Liver (tissue), 9 donors: Measurements from ENCODE around the gene CNKSR3. TPM values are rescaled to one million over a fixed set of nuclear protein-coding genes. Genes with fewer than 3 reads are reported as not detected.

Source experiments
- DNase-seq: peaks from one replicate; pipeline ENCODE4 v3.0.0-alpha.2; 2017; ENCODE audit warnings: low spot score
- H3K27ac ChIP-seq, 2 donors: one replicate each; pipeline ENCODE4 v1.7.0; 2013; ENCODE audit warnings: inconsistent platforms in 2 of 2, low read length in 2 of 2, control low read depth in 1 of 2, low read depth in 1 of 2, mild to moderate bottlenecking in 1 of 2
- H3K27me3 ChIP-seq, 4 donors: one replicate each; pipeline versions ENCODE4 v1.6.1 to v1.7.0; 2013; ENCODE audit warnings: low read length in 3 of 4, inconsistent platforms in 1 of 4, mild to moderate bottlenecking in 1 of 4, moderate library complexity in 1 of 4; ENCODE audit not compliant: control insufficient read depth in 4 of 4, insufficient read depth in 4 of 4
- H3K36me3 ChIP-seq, 4 donors: one replicate each; pipeline versions ENCODE4 v1.6.1 to v1.7.0; 2013; ENCODE audit warnings: low read length in 3 of 4, mild to moderate bottlenecking in 3 of 4, low read depth in 1 of 4, moderate library complexity in 1 of 4; ENCODE audit not compliant: control insufficient read depth in 4 of 4, insufficient read depth in 3 of 4
- H3K4me1 ChIP-seq, 4 donors: one replicate each; pipeline versions ENCODE4 v1.6.1 to v1.7.0; 2013; ENCODE audit warnings: low read length in 3 of 4, mild to moderate bottlenecking in 3 of 4, moderate library complexity in 1 of 4; ENCODE audit not compliant: control insufficient read depth in 4 of 4, insufficient read depth in 4 of 4
- H3K4me3 ChIP-seq, 3 donors: one replicate each; pipeline versions ENCODE4 v1.6.1 to v1.7.0; 2013; ENCODE audit warnings: low read length in 3 of 3, control low read depth in 1 of 3, low read depth in 1 of 3, mild to moderate bottlenecking in 1 of 3
- H3K9ac ChIP-seq, 2 donors: one replicate each; pipeline ENCODE4 v1.7.0; 2013; ENCODE audit warnings: low read length in 2 of 2, mild to moderate bottlenecking in 2 of 2, moderate library complexity in 2 of 2, control low read depth in 1 of 2, low read depth in 1 of 2
- H3K9me3 ChIP-seq, 4 donors: one replicate each; pipeline versions ENCODE4 v1.6.1 to v1.7.0; 2013; ENCODE audit warnings: low read length in 3 of 4; ENCODE audit not compliant: control insufficient read depth in 4 of 4
- EGR1 ChIP-seq, 2 donors: IDR thresholded peaks; 2 replicates each; pipeline ENCODE4 v1.6.1; 2016 to 2018; ENCODE audit warnings: antibody characterized with exemption in 2 of 2, low read depth in 2 of 2
- FOXA1 ChIP-seq: IDR thresholded peaks from 2 replicates; pipeline ENCODE4 v1.6.1; 2016; ENCODE audit warnings: antibody characterized with exemption
- FOXA2 ChIP-seq: IDR thresholded peaks from 2 replicates; pipeline ENCODE4 v1.6.1; 2016; ENCODE audit warnings: antibody characterized with exemption
- GABPA ChIP-seq, 2 donors: IDR thresholded peaks in 1 of 2; conservative IDR thresholded peaks in 1 of 2; 2 replicates each; pipeline ENCODE4 v1.6.1; 2016; ENCODE audit warnings: antibody characterized with exemption in 2 of 2, mild to moderate bottlenecking in 1 of 2, moderate library complexity in 1 of 2
- HNF4A ChIP-seq, 2 donors: conservative IDR thresholded peaks; 2 replicates each; pipeline ENCODE4 v1.6.1; 2016; ENCODE audit warnings: antibody characterized with exemption in 2 of 2, mild to moderate bottlenecking in 2 of 2
- HNF4G ChIP-seq: IDR thresholded peaks from 2 replicates; pipeline ENCODE4 v1.6.1; 2016; ENCODE audit warnings: antibody characterized with exemption
- JUND ChIP-seq, 2 donors: IDR thresholded peaks; 2 replicates each; pipeline ENCODE4 v1.6.1; 2016; ENCODE audit warnings: antibody characterized with exemption in 2 of 2
- MAX ChIP-seq: IDR thresholded peaks from 2 replicates; pipeline ENCODE4 v1.6.1; 2016; ENCODE audit warnings: antibody characterized with exemption
- NR2F2 ChIP-seq: IDR thresholded peaks from 2 replicates; pipeline ENCODE4 v1.6.1; 2016; ENCODE audit warnings: antibody characterized with exemption
- RAD21 ChIP-seq, 2 donors: IDR thresholded peaks; 2 replicates each; pipeline ENCODE4 v1.6.1; 2016; ENCODE audit warnings: antibody characterized with exemption in 2 of 2, mild to moderate bottlenecking in 2 of 2
- REST ChIP-seq: IDR thresholded peaks from 2 replicates; pipeline ENCODE4 v1.6.1; 2016; ENCODE audit warnings: antibody characterized with exemption, mild to moderate bottlenecking
- SP1 ChIP-seq: IDR thresholded peaks from 2 replicates; pipeline ENCODE4 v1.6.1; 2018; ENCODE audit warnings: antibody characterized with exemption, mild to moderate bottlenecking
- TAF1 ChIP-seq: conservative IDR thresholded peaks from 2 replicates; pipeline ENCODE4 v1.6.1; 2016; ENCODE audit warnings: antibody characterized with exemption, mild to moderate bottlenecking
- YY1 ChIP-seq: IDR thresholded peaks from 2 replicates; pipeline ENCODE4 v1.6.1; 2016; ENCODE audit warnings: antibody characterized with exemption, mild to moderate bottlenecking
- ZBTB33 ChIP-seq: IDR thresholded peaks from 2 replicates; pipeline ENCODE4 v1.6.1; 2016; ENCODE audit warnings: antibody characterized with exemption
- WGBS: extraction: QIAGEN DNeasy Blood & Tissue Kit; methylation state at CpG from one replicate; pipeline ENCODE4 v1.1.7; 2013; 5-methylcytosine and 5-hydroxymethylcytosine counted together
- polyA plus RNA-seq, 2 donors: library from polyadenylated mRNA; stranded (reverse) in 1 of 2; unstranded in 1 of 2; fragments of 200-250 nt in 1 of 2; fragments of >200 nt in 1 of 2; fragmentation: Nextera tagmentation in 1 of 2; extraction: Ambion mirVana in 1 of 2; gene quantifications; one replicate each; pipeline versions ENCODE4 v1.2.1 to v1.2.3, GENCODE V29; 2013 to 2015
- total RNA-seq, 2 donors: library from RNA; depleted of rRNA; stranded (reverse); fragments of >200 nt; gene quantifications; one replicate each; pipeline ENCODE4 v1.2.3, GENCODE V29; 2014
- TF ChIP-seq, protein P1 (sequence below): fragments of 150-350 bp; IDR thresholded peaks from 2 replicates; pipeline ENCODE4 v1.5.1; 2017; ENCODE audit warnings: improper control_type of control experiment, low read depth, low read length; ENCODE audit not compliant: missing input control
- TF ChIP-seq, protein P2 (sequence below): IDR thresholded peaks from 2 replicates; pipeline ENCODE4 v1.6.1; 2016; ENCODE audit warnings: antibody characterized with exemption
- donor health status: healthy.
- donor health status: healthy.
- donor health status: healthy.
- donor health status: healthy.
- donor health status: healthy.

Gene CNKSR3
- total and polyA plus RNA-seq, 4 donors = 6.4 to 22.7 (median 15.0) TPM

GRCh38 chr6:154395878-154396277 lies 114.6 kb downstream of the CNKSR3 start:
- Histone ChIP-seq H3K27ac (no peak overlapping the region), H3K4me1 (no peaks in the 10 kb centered on the region), H3K36me3 (peaks cover 0 to 5% (median under 1%) of the 10 kb centered on the region in 4 donors), H3K9me3 (no peaks in the 10 kb centered on the region), H3K9ac (no peak overlapping the region), H3K27me3 (no peaks in the 10 kb centered on the region), H3K4me3 (no peak overlapping the region)
- TF ChIP-seq HNF4G (no peak), EGR1 (IDR thresholded peaks at IDR 0.05; ENCODE audit: low read depth in 2 of 2) (no peak), HNF4A (conservative IDR thresholded peaks at IDR 0.05) (no peak), TAF1 (no peak), GABPA (IDR thresholded peaks at IDR 0.05 in 1 of 2, conservative IDR thresholded peaks at IDR 0.05 in 1 of 2) (no peak), REST (no peak), YY1 (no peak), ZBTB33 (no peak), MAX (no peak), FOXA2 (no peak), JUND (IDR thresholded peaks at IDR 0.05) (no peak), SP1 (no peak)
- TF ChIP-seq, protein P1, sequence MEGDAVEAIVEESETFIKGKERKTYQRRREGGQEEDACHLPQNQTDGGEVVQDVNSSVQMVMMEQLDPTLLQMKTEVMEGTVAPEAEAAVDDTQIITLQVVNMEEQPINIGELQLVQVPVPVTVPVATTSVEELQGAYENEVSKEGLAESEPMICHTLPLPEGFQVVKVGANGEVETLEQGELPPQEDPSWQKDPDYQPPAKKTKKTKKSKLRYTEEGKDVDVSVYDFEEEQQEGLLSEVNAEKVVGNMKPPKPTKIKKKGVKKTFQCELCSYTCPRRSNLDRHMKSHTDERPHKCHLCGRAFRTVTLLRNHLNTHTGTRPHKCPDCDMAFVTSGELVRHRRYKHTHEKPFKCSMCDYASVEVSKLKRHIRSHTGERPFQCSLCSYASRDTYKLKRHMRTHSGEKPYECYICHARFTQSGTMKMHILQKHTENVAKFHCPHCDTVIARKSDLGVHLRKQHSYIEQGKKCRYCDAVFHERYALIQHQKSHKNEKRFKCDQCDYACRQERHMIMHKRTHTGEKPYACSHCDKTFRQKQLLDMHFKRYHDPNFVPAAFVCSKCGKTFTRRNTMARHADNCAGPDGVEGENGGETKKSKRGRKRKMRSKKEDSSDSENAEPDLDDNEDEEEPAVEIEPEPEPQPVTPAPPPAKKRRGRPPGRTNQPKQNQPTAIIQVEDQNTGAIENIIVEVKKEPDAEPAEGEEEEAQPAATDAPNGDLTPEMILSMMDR = no peak
- TF ChIP-seq, protein P2, sequence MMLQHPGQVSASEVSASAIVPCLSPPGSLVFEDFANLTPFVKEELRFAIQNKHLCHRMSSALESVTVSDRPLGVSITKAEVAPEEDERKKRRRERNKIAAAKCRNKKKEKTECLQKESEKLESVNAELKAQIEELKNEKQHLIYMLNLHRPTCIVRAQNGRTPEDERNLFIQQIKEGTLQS = no peak
- no peak for DNase-seq
- WGBS = 96% methylated on average over 6 of the region's 6 CpGs

DNA sequence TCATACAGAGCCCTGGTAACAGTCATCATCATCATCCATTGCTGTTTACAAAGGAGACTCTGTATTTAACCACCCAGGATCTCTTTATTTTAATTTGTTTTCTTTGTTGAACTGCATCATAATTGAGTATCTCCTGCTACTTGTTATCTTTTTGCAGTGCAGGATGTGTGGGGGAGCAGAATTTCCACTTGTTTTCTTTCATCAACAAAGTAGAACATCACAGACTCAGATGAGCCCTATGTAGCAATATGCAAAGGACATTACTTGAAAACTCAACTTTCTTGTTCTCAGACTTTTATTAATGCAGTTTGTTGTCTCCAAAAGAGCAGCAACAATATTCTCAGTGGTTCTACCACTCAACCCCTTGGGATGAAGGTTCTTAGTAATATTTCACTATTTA lies 115.2 kb downstream of the CNKSR3 start:
- Histone ChIP-seq H3K36me3 (no peaks in the 10 kb centered on the region), H3K4me3 (no peak overlapping the region), H3K9me3 (no peaks in the 10 kb centered on the region), H3K4me1 (no peaks in the 10 kb centered on the region), H3K9ac (no peak overlapping the region), H3K27ac (no peak overlapping the region), H3K27me3 (no peaks in the 10 kb centered on the region)
- no peak for TF ChIP-seq NR2F2
- TF ChIP-seq HNF4A (conservative IDR thresholded peaks at IDR 0.05) = no peak
- TF ChIP-seq REST = no peak
- no peak for TF ChIP-seq YY1
- TF ChIP-seq, protein P1 = no peak
- TF ChIP-seq MAX = no peak
- TF ChIP-seq FOXA2 = no peak
- no peak for TF ChIP-seq TAF1
- no peak for TF ChIP-seq HNF4G
- TF ChIP-seq SP1 = no peak
- no peak for TF ChIP-seq EGR1 (IDR thresholded peaks at IDR 0.05; ENCODE audit: low read depth in 2 of 2)
- TF ChIP-seq RAD21 (IDR thresholded peaks at IDR 0.05) = no peak
- TF ChIP-seq FOXA1 = no peak
- no peak for DNase-seq
